Measurements from ENCODE around the gene TTLL5. TPM values are rescaled to one million over a fixed set of nuclear protein-coding genes. Genes with fewer than 3 reads are reported as not detected.
A peak's percentile ranks its signal among the peaks of the same experiment; 100 is the strongest.
"Not testable (repeated sequence)": the region's sequence is repeated elsewhere in the genome, so short reads cannot be mapped to it uniquely, and the experiment has no call there.

The TTLL5 gene
- total RNA-seq, 4 donors from 2014 or later, result 36.3 to 61.8 (median 36.7) TPM

DNA sequence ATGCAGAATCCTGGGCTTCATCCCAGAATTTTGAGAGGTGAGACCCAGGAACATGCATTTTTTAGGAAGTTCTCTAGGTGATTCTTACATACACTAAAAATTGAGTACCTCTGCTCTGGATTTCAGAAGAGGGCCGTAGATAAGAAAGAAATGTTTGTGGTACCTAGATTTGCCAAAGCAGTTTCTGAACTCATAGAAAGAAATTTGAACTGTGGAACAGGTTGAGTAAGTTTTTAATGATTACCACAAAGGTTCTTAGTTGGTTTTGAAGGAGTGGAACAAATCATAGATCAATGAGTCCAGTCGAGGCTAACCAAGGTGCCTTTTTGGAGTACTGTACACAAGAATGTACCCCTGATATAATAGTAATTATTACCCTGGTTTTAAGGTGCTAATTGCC lies 24.9 kb downstream of the TTLL5 start:
- Histone ChIP-seq H3K4me3 (no peak overlapping the region), H3K27me3 (no peaks in the 10 kb centered on the region), H3K4me1 (no peaks in the 10 kb centered on the region), H3K9me3 (no peaks in the 10 kb centered on the region), H3K27ac (no peak overlapping the region), H3K36me3 (peaks cover 2 to 50% (median 16%) of the 10 kb centered on the region in 3 donors)
- 92 to 94% methylated on average over 2 of the region's 2 CpGs for WGBS, 2 donors
- no peak for TF ChIP-seq EP300 (IDR thresholded peaks at IDR 0.05)
- no peak for TF ChIP-seq POLR2A (IDR thresholded peaks at IDR 0.05)
- TF ChIP-seq, protein P1, sequence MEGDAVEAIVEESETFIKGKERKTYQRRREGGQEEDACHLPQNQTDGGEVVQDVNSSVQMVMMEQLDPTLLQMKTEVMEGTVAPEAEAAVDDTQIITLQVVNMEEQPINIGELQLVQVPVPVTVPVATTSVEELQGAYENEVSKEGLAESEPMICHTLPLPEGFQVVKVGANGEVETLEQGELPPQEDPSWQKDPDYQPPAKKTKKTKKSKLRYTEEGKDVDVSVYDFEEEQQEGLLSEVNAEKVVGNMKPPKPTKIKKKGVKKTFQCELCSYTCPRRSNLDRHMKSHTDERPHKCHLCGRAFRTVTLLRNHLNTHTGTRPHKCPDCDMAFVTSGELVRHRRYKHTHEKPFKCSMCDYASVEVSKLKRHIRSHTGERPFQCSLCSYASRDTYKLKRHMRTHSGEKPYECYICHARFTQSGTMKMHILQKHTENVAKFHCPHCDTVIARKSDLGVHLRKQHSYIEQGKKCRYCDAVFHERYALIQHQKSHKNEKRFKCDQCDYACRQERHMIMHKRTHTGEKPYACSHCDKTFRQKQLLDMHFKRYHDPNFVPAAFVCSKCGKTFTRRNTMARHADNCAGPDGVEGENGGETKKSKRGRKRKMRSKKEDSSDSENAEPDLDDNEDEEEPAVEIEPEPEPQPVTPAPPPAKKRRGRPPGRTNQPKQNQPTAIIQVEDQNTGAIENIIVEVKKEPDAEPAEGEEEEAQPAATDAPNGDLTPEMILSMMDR (IDR thresholded peaks at IDR 0.05), result no peak
- DNase-seq (ENCODE audit: low spot score in 2 of 2), result no peak

DNA sequence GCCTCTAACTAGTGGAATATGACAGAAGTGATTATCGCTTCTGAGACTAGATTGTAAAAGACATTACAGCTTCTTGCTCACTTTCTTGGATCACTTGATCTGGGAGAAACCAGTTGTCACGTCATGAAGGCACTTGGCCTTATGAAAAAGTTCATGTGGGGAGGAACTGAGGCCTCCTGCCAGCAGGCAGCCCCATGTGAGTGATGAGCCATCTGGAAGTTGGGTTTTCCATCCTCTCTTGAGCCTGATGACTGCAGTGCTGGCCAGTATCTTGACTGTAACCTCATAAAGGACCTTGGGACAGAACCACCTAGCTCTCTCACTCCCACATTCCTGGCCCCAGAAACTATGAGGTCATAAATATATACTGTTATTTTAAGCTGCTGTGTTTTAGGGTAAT lies 28.0 kb downstream of the TTLL5 start:
- no peak overlapping the region for H3K27ac ChIP-seq
- no peaks in the 10 kb centered on the region for H3K9me3 ChIP-seq
- TF ChIP-seq, protein P1 (IDR thresholded peaks at IDR 0.05), result no peak
- TF ChIP-seq POLR2A (IDR thresholded peaks at IDR 0.05) (no peak), EP300 (IDR thresholded peaks at IDR 0.05) (peak in 1 of 2 donors; percentile 25)
- WGBS, 2 donors, result 68 to 74% methylated on average over 2 of the region's 2 CpGs
- DNase-seq (ENCODE audit: low spot score in 2 of 2), result peak in 1 of 2 donors; percentile 29
- H3K36me3 ChIP-seq, result peaks cover 0 to 48% (median 13%) of the 10 kb centered on the region in 3 donors
- H3K4me3 ChIP-seq, result no peak overlapping the region
- H3K27me3 ChIP-seq, result no peaks in the 10 kb centered on the region
- H3K4me1 ChIP-seq, result no peaks in the 10 kb centered on the region

DNA sequence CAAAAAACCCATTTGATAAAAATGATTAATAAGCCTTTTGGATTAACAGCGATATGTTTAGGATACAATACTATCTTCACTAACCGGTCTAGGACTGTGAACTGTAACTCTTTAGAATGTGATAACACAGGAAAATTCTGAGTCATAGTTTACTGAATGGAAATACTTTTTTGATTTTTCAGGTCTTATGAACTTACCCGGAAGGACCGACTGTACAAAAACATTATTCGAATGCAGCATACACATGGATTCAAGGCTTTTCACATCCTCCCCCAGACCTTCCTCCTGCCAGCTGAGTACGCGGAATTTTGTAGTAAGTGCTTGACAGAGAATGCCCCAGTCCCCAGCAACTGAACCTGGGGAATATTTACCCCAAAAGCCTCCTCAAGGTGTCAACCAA lies 29.0 kb downstream of the TTLL5 start:
- H3K27ac ChIP-seq, result no peak overlapping the region

DNA sequence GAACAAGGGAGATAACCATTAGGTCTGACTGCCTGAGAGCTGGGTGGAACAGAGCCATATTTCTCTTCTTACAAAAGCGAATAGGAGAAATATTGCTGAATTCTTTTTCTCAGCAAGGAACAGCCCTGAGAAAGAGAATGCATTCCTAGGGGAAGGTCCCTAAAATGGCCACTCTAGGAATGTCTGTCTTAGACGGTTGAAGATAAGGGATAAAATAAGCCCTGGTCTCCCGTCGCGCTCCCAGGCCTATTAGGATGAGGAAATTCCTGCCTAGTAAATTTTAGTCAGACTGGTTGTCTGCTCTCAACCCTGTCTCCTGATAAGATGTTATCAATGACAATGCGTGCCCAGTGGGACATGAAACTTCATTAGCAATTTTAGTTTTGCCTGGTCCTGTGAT lies 34.0 kb downstream of the TTLL5 start:
- H3K27me3 ChIP-seq; H3K9me3 ChIP-seq; H3K27ac ChIP-seq; DNase-seq (ENCODE audit: low spot score in 2 of 2); H3K4me3 ChIP-seq: not testable (repeated sequence)
- 95 to 96% methylated on average over 6 of the region's 6 CpGs for WGBS, 2 donors
- Histone ChIP-seq H3K4me1 (peaks cover 0 to 24% (median 5%) of the 10 kb centered on the region in 4 donors), H3K36me3 (peaks cover 0 to 73% (median 16%) of the 10 kb centered on the region in 3 donors)

More for the DNA sequence above, 29.0 kb downstream of the TTLL5 start:
- DNase-seq (ENCODE audit: low spot score in 2 of 2), result no peak
- TF ChIP-seq POLR2A (IDR thresholded peaks at IDR 0.05), result no peak
- TF ChIP-seq, protein P1 (IDR thresholded peaks at IDR 0.05), result no peak
- TF ChIP-seq EP300 (IDR thresholded peaks at IDR 0.05), result no peak
- H3K27me3 ChIP-seq, result no peaks in the 10 kb centered on the region
- H3K36me3 ChIP-seq, result peaks cover 0 to 50% (median 16%) of the 10 kb centered on the region in 3 donors
- H3K9me3 ChIP-seq, result no peaks in the 10 kb centered on the region
- no peaks in the 10 kb centered on the region for H3K4me1 ChIP-seq
- H3K4me3 ChIP-seq, result no peak overlapping the region
- 91 to 92% methylated on average over 7 of the region's 7 CpGs for WGBS, 2 donors

DNA sequence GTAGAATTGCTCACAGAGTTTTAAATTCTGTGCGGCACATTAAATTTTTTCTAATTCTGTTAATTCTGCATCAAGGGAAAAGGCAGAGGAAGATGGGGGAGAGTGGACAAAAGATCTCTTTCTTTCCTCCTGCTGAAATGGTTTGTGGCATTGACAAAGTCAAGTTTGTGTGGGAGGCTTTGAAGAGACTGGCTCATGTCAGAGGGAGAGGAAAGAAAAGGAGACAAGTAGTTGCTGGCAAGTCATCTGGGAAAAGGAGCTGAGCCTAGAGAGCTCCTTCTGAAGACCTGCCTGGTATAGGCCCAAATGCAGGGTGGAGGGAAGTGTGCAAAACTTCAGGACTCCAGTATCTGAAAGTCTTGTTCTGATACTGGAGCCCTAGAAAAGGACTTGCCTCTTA lies 36.3 kb downstream of the TTLL5 start:
- no peak for DNase-seq (ENCODE audit: low spot score in 2 of 2)
- H3K9me3 ChIP-seq, result no peaks in the 10 kb centered on the region
- H3K4me1 ChIP-seq, result peaks cover 0 to 30% (median 7%) of the 10 kb centered on the region in 4 donors
- H3K4me3 ChIP-seq, result no peak overlapping the region
- 44 to 45% methylated on average over 1 of the region's 1 CpG for WGBS, 2 donors
- H3K27ac ChIP-seq, result peak overlapping the region in 2 of 4 donors; percentile 38 to 74
- no peaks in the 10 kb centered on the region for H3K27me3 ChIP-seq
- TF ChIP-seq EP300 (IDR thresholded peaks at IDR 0.05), result no peak
- TF ChIP-seq, protein P1 (IDR thresholded peaks at IDR 0.05), result no peak
- TF ChIP-seq POLR2A (IDR thresholded peaks at IDR 0.05), result no peak
- H3K36me3 ChIP-seq, result peaks cover 0 to 76% (median 3%) of the 10 kb centered on the region in 3 donors

DNA sequence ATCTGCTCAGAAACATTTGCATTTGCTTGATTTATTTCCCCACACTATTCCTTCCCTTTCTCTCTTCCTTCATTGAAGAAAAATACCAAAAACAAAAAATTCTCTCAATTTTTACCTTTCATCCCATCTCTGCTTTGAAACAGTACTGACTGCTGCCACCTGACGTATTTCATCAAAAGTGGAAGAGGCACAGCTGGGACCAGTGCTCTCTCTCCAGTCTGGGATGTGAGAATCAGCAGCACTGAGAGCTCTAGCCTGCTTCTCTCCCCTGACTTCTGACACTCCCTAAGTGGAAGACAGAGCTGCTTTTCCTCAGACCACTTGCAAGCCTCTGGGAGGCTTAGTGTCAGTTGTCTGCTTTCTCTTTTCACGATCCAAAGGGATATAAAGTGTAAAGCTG lies 36.9 kb downstream of the TTLL5 start:
- TF ChIP-seq, protein P1 (IDR thresholded peaks at IDR 0.05), result no peak
- TF ChIP-seq EP300 (IDR thresholded peaks at IDR 0.05) (no peak), POLR2A (IDR thresholded peaks at IDR 0.05) (no peak)
- Histone ChIP-seq H3K9me3 (no peaks in the 10 kb centered on the region), H3K4me1 (peaks cover 0 to 34% (median 8%) of the 10 kb centered on the region in 4 donors), H3K4me3 (no peak overlapping the region), H3K36me3 (peaks cover 0 to 78% (median 3%) of the 10 kb centered on the region in 3 donors), H3K27me3 (no peaks in the 10 kb centered on the region), H3K27ac (peak overlapping the region in 3 of 4 donors; percentile 34 to 74 (median 38))
- WGBS, 2 donors, result 51 to 62% methylated on average over 2 of the region's 2 CpGs
- DNase-seq (ENCODE audit: low spot score in 2 of 2), result no peak

Data from tibial nerve (tissue), 4 donors.